HCT116 (cell line): Measurements from ENCODE around the gene ABCC1. TPM values are rescaled to one million over a fixed set of nuclear protein-coding genes. Genes with fewer than 3 reads are reported as not detected.

ENCODE experiments used
- ATAC-seq: fragments of 200-7000 bp; cut with Tn5 transposase; 2 replicates; pipeline ENCODE4 v1.9.1; 2020; ENCODE audit warnings: mild to moderate bottlenecking, moderate library complexity
- BruUV-seq: library from RNA; stranded (reverse); fragments of 400-500 nt; replicated peaks from 2 replicates; lab custom pipeline; 2021; lab: Mats Ljungman, UMichigan
- CTCF ChIA-PET: fragments of 300-600 bp; sonication (Branson Sonifier 250); formaldehyde crosslinking; loops from one replicate; lab custom pipeline; 2021; ENCODE audit warnings: antibody characterized with exemption; lab: Charles Lee
- POLR2A ChIA-PET: fragments of 300-600, 350-600 bp; sonication (Branson Sonifier 250); formaldehyde crosslinking; loops from one replicate; lab custom pipeline; 2021; ENCODE audit warnings: antibody characterized with exemption; lab: Charles Lee
- RAD21 ChIA-PET, 2 experiments: fragments of 300-600 bp; sonication (Branson Sonifier 250); formaldehyde crosslinking; loops; one replicate each; lab custom pipeline; 2023; ENCODE audit warnings: low total read pairs in 2 of 2; ENCODE audit not compliant: uncharacterized antibody in 2 of 2, unreplicated experiment in 2 of 2, low non-redundant PET in 1 of 2; lab: Charles Lee
- DNase-seq: peaks from one replicate; pipeline ENCODE4 v3.0.0-alpha.2; 2010; ENCODE audit warnings: low read depth, low spot score
- H2AFZ ChIP-seq: fragments of 200-600 bp; shearing (Covaris generic), sonication (generic); 2 replicates; pipeline ENCODE4 v1.6.1; 2017; ENCODE audit warnings: low read depth, mixed run types, mixed read lengths, antibody characterized with exemption, low read length; ENCODE audit not compliant: poor library complexity, severe bottlenecking
- H3K27ac ChIP-seq: 2 replicates; pipeline ENCODE4 v1.5.1; 2012; ENCODE audit warnings: low read depth, low read length
- H3K27me3 ChIP-seq: fragments of 200-600 bp; sonication (generic); 2 replicates; pipeline ENCODE4 v1.6.1; 2016; ENCODE audit warnings: mixed run types, low read length, mixed read lengths; ENCODE audit not compliant: insufficient read depth
- H3K36me3 ChIP-seq, 2 experiments: fragments of 200-500 bp in 1 of 2; fragments of 200-600 bp in 1 of 2; sonication (Bioruptor generic) in 1 of 2; sonication (generic) in 1 of 2; 2 replicates each; pipeline versions ENCODE4 v1.5.1 to v1.6.1; 2014 to 2016; ENCODE audit warnings: low read length in 2 of 2, inconsistent platforms in 1 of 2, mixed read lengths in 1 of 2, mixed run types in 1 of 2; ENCODE audit not compliant: insufficient read depth in 2 of 2, control insufficient read depth in 1 of 2
- H3K4me1 ChIP-seq, 2 experiments: fragments of 200-600 bp in 1 of 2; sonication (generic) in 1 of 2; 2 replicates each; pipeline versions ENCODE4 v1.5.1 to v1.6.1; 2012 to 2017; ENCODE audit warnings: low read length in 2 of 2, inconsistent platforms in 1 of 2, mild to moderate bottlenecking in 1 of 2, mixed read lengths in 1 of 2, mixed run types in 1 of 2, moderate library complexity in 1 of 2; ENCODE audit not compliant: insufficient read depth in 2 of 2, control insufficient read depth in 1 of 2
- H3K4me2 ChIP-seq: fragments of 200-600 bp; sonication (generic); 2 replicates; pipeline ENCODE4 v1.6.1; 2017; ENCODE audit warnings: mixed run types, low read length, mixed read lengths
- H3K4me3 ChIP-seq, 2 experiments: fragments of 200-600 bp in 1 of 2; sonication (generic) in 1 of 2; replicated peaks in 1 of 2; 2 replicates each; pipeline ENCODE4 v1.5.1; 2011 to 2016; ENCODE audit warnings: low read length in 2 of 2, control low read depth in 1 of 2, low read depth in 1 of 2, mild to moderate bottlenecking in 1 of 2, mixed read lengths in 1 of 2, mixed run types in 1 of 2
- H3K79me2 ChIP-seq: fragments of 200-600 bp; sonication (generic); 2 replicates; pipeline ENCODE4 v1.6.1; 2017; ENCODE audit warnings: mild to moderate bottlenecking, mixed run types, low read length, moderate library complexity, mixed read lengths; ENCODE audit not compliant: insufficient read depth
- H3K9ac ChIP-seq: fragments of 200-600 bp; sonication (generic); 2 replicates; pipeline ENCODE4 v1.6.1; 2016; ENCODE audit warnings: low read length, mixed read lengths
- H3K9me2 ChIP-seq: fragments of 200-600 bp; sonication (generic), shearing (Covaris generic); 2 replicates; pipeline ENCODE4 v1.6.1; 2017; ENCODE audit warnings: mixed run types, mild to moderate bottlenecking, moderate library complexity; ENCODE audit not compliant: insufficient read depth
- H3K9me3 ChIP-seq, 2 experiments: fragments of 200-500 bp in 1 of 2; fragments of 200-600 bp in 1 of 2; sonication (Bioruptor generic) in 1 of 2; sonication (generic) in 1 of 2; 2 replicates each; pipeline ENCODE4 v1.6.1; 2014 to 2017; ENCODE audit warnings: low read length in 2 of 2, mixed read lengths in 2 of 2, inconsistent platforms in 1 of 2, low read depth in 1 of 2, mild to moderate bottlenecking in 1 of 2, mixed run types in 1 of 2, moderate library complexity in 1 of 2; ENCODE audit not compliant: control insufficient read depth in 1 of 2, insufficient read depth in 1 of 2
- H4K20me1 ChIP-seq: fragments of 200-600 bp; sonication (generic), shearing (Covaris generic); 2 replicates; pipeline ENCODE4 v1.6.1; 2017; ENCODE audit warnings: mixed run types, mild to moderate bottlenecking, moderate library complexity; ENCODE audit not compliant: insufficient read depth
- CBX3 ChIP-seq: IDR thresholded peaks from 2 replicates; pipeline ENCODE4 v1.6.1; 2012; ENCODE audit warnings: low read depth
- CEBPB ChIP-seq: IDR thresholded peaks from 2 replicates; pipeline ENCODE4 v1.6.1; 2012; ENCODE audit warnings: low read depth
- CTCF ChIP-seq, 3 experiments: fragments of 200-600 bp in 1 of 3; sonication (generic) in 1 of 3; IDR thresholded peaks in 2 of 3; conservative IDR thresholded peaks in 1 of 3; 2 replicates each; pipeline ENCODE4 v1.5.1; 2012 to 2017; ENCODE audit warnings: low read depth in 2 of 3, low read length in 2 of 3, antibody characterized with exemption in 1 of 3, borderline replicate concordance in 1 of 3, control low read depth in 1 of 3, mild to moderate bottlenecking in 1 of 3, mixed read lengths in 1 of 3, mixed run types in 1 of 3, moderate library complexity in 1 of 3; ENCODE audit not compliant: insufficient read depth in 1 of 3
- EGR1 ChIP-seq: IDR thresholded peaks from 2 replicates; pipeline ENCODE4 v1.6.1; 2012; ENCODE audit warnings: low read depth
- ELF1 ChIP-seq: IDR thresholded peaks from 2 replicates; pipeline ENCODE4 v1.6.1; 2012; ENCODE audit warnings: low read depth, borderline replicate concordance
- EZH2 ChIP-seq: fragments of 200-600 bp; sonication (generic); IDR thresholded peaks from 2 replicates; pipeline ENCODE4 v1.6.1; 2017; ENCODE audit warnings: antibody characterized with exemption, mixed run types
- FOSL1 ChIP-seq: IDR thresholded peaks from 2 replicates; pipeline ENCODE4 v1.6.1; 2012; ENCODE audit warnings: low read depth
- JUND ChIP-seq: IDR thresholded peaks from 2 replicates; pipeline ENCODE4 v1.6.1; 2012
- MAX ChIP-seq: IDR thresholded peaks from 2 replicates; pipeline ENCODE4 v1.6.1; 2012
- POLR2AphosphoS5 ChIP-seq: IDR thresholded peaks from 2 replicates; pipeline ENCODE4 v1.6.1; 2011; ENCODE audit warnings: mild to moderate bottlenecking, low read depth, low read length, moderate library complexity
- RAD21 ChIP-seq: IDR thresholded peaks from 2 replicates; pipeline ENCODE4 v1.6.1; 2012; ENCODE audit warnings: low read depth, mild to moderate bottlenecking
- SIN3A ChIP-seq: IDR thresholded peaks from 2 replicates; pipeline ENCODE4 v1.6.1; 2012; ENCODE audit warnings: low read depth
- SP1 ChIP-seq: IDR thresholded peaks from 2 replicates; pipeline ENCODE4 v1.6.1; 2012; ENCODE audit warnings: low read depth
- SRF ChIP-seq: IDR thresholded peaks from 2 replicates; pipeline ENCODE4 v1.6.1; 2012; ENCODE audit warnings: low read depth
- TCF7L2 ChIP-seq: IDR thresholded peaks from 2 replicates; pipeline ENCODE4 v1.7.0; 2011; ENCODE audit warnings: borderline replicate concordance, inconsistent platforms; ENCODE audit not compliant: insufficient read depth, insufficient read length; ENCODE audit errors: extremely low read depth
- YY1 ChIP-seq: IDR thresholded peaks from 2 replicates; pipeline ENCODE4 v1.6.1; 2011; ENCODE audit warnings: low read length, low read depth, moderate library complexity, mild to moderate bottlenecking; ENCODE audit not compliant: insufficient replicate concordance; ENCODE audit errors: extremely low read depth
- ZBTB33 ChIP-seq: IDR thresholded peaks from 2 replicates; pipeline ENCODE4 v1.6.1; 2011; ENCODE audit warnings: mild to moderate bottlenecking, low read length, moderate library complexity; ENCODE audit not compliant: insufficient replicate concordance; ENCODE audit errors: extremely low read depth
- ZFX ChIP-seq: fragments of 450-650 bp; IDR thresholded peaks from 2 replicates; pipeline ENCODE4 v1.6.1; 2017
- ZNF274 ChIP-seq: fragments of 200-500 bp; sonication (Bioruptor generic); IDR thresholded peaks from 2 replicates; pipeline ENCODE4 v1.6.1; 2014; ENCODE audit warnings: mild to moderate bottlenecking, low read depth, low read length, inconsistent platforms
- intact Hi-C: fragments of 100-400 bp; cut with micrococcal nuclease; formaldehyde crosslinking; loops from 2 replicates; pipeline ENCODE4 v1.10.0; 2022
- total RNA-seq: library from RNA; stranded (reverse); gene quantifications from one replicate; pipeline ENCODE4 v1.2.1, GENCODE V29; 2021; ENCODE audit not compliant: unreplicated experiment

ABCC1 gene
- total RNA-seq, 1 experiment from 2014 or later: 61.9 TPM

- CTCF ChIA-PET: no interaction called here
- BruUV-seq: no TSS peak
- Histone ChIP-seq H4K20me1 (peaks cover 3% of the 10 kb centered on the region; the same call in 1 of the 2 replicates), H3K9ac (no peak overlapping the region), H3K79me2 (peaks cover 100% of the 10 kb centered on the region), H3K4me2 (no peak overlapping the region), H3K4me3 (no peak overlapping the region), H3K27me3 (no peaks in the 10 kb centered on the region), H3K4me1 (peaks cover 2 to 13% of the 10 kb centered on the region in 2 experiments; a peak in 1 of 4 replicates), H2AFZ (no peak overlapping the region), H3K9me2 (no peaks in the 10 kb centered on the region), H3K36me3 (peaks cover 0 to 44% of the 10 kb centered on the region in 2 experiments; a peak in 1 of 4 replicates), H3K9me3 (peaks cover 23 to 35% of the 10 kb centered on the region in 2 experiments; a peak in 2 of 4 replicates), H3K27ac (no peak overlapping the region)
- no peak for ATAC-seq
- POLR2A ChIA-PET: no interaction called here
- no peak for TF ChIP-seq ZNF274
- no peak for TF ChIP-seq YY1
- no peak for TF ChIP-seq CTCF (IDR thresholded peaks at IDR 0.05 in 2 of 3, conservative IDR thresholded peaks at IDR 0.05 in 1 of 3; ENCODE audit: borderline replicate concordance in 1 of 3, insufficient read depth in 1 of 3, low read depth in 2 of 3, low read length in 2 of 3)
- TF ChIP-seq EGR1: no peak
- no peak for TF ChIP-seq ELF1
- no peak for TF ChIP-seq SIN3A
- TF ChIP-seq TCF7L2: no peak
- no peak for TF ChIP-seq CBX3
- TF ChIP-seq ZBTB33: no peak
- no peak for TF ChIP-seq POLR2AphosphoS5
- TF ChIP-seq CEBPB: no peak
- no peak for TF ChIP-seq SP1
- TF ChIP-seq MAX: no peak
- TF ChIP-seq ZFX: no peak
- no peak for TF ChIP-seq JUND
- TF ChIP-seq SRF: no peak
- no peak for TF ChIP-seq FOSL1
- no peak for TF ChIP-seq RAD21
- TF ChIP-seq EZH2: no peak
- RAD21 ChIA-PET: no interaction called here
- no peak for DNase-seq
- intact Hi-C loops: no loop called here
These were observed 27.7 kb downstream of the ABCC1 start for GRCh38 chr16:15976929-15977637.
